CD14-positive monocyte (primary cell): ENCODE results near the gene POU6F2. TPM values are rescaled to one million over a fixed set of nuclear protein-coding genes. Genes with fewer than 3 reads are reported as not detected.

Experiments
- DNase-seq, 3 donors: peaks; one replicate each; pipeline ENCODE4 v3.0.0-alpha.2; 2011 to 2022
- H2AFZ ChIP-seq: 2 replicates; pipeline ENCODE4 v1.6.0; 2012; ENCODE audit warnings: mild to moderate bottlenecking, low read depth, low read length, inconsistent platforms; ENCODE audit not compliant: insufficient read depth, poor library complexity, severe bottlenecking
- H3K27ac ChIP-seq, 2 donors: 1 replicate in 1 of 2; 2 replicates in 1 of 2; pipeline ENCODE4 v1.5.1; 2012 to 2013; ENCODE audit warnings: low read length in 2 of 2, control low read depth in 1 of 2, inconsistent platforms in 1 of 2, low read depth in 1 of 2, mild to moderate bottlenecking in 1 of 2
- H3K27me3 ChIP-seq, 2 donors: one replicate each; pipeline versions ENCODE4 v1.6.0 to v1.6.1; 2011 to 2013; ENCODE audit warnings: low read length in 2 of 2; ENCODE audit not compliant: control insufficient read depth in 2 of 2, insufficient read depth in 2 of 2
- H3K36me3 ChIP-seq, 2 donors: replicated peaks in 1 of 2; 1 replicate in 1 of 2; 2 replicates in 1 of 2; pipeline versions ENCODE4 v1.5.1 to v1.6.1; 2012 to 2013; ENCODE audit warnings: low read length in 2 of 2, control low read depth in 1 of 2, inconsistent platforms in 1 of 2, mild to moderate bottlenecking in 1 of 2; ENCODE audit not compliant: insufficient read depth in 2 of 2, control insufficient read depth in 1 of 2
- H3K4me1 ChIP-seq, 2 donors: 1 replicate in 1 of 2; 2 replicates in 1 of 2; pipeline versions ENCODE4 v1.5.1 to v1.6.1; 2012 to 2013; ENCODE audit warnings: low read length in 2 of 2, control low read depth in 1 of 2, inconsistent platforms in 1 of 2, mild to moderate bottlenecking in 1 of 2, moderate library complexity in 1 of 2; ENCODE audit not compliant: insufficient read depth in 2 of 2, control insufficient read depth in 1 of 2
- H3K4me2 ChIP-seq: replicated peaks from 2 replicates; pipeline ENCODE3; 2012; ENCODE audit warnings: low read length, moderate library complexity, mild to moderate bottlenecking; ENCODE audit not compliant: poor library complexity, severe bottlenecking; ENCODE audit errors: extremely low read depth
- H3K4me3 ChIP-seq, 3 experiments: fragments of 200-600 bp in 1 of 3; sonication (generic) in 1 of 3; replicated peaks in 1 of 3; 1 replicate in 2 of 3; 2 replicates in 1 of 3; pipeline ENCODE4 v1.5.1; 2011 to 2013; ENCODE audit warnings: low read length in 3 of 3, mild to moderate bottlenecking in 3 of 3, control low read depth in 2 of 3, low read depth in 2 of 3, inconsistent platforms in 1 of 3, moderate library complexity in 1 of 3
- H3K79me2 ChIP-seq: 2 replicates; pipeline ENCODE4 v1.6.0; 2012; ENCODE audit warnings: mild to moderate bottlenecking, control low read depth, inconsistent platforms, low read length, moderate library complexity; ENCODE audit not compliant: insufficient read depth
- H3K9ac ChIP-seq: 2 replicates; pipeline ENCODE4 v1.6.0; 2017; ENCODE audit warnings: low read length, mild to moderate bottlenecking; ENCODE audit not compliant: insufficient read depth, poor library complexity, severe bottlenecking
- H3K9me3 ChIP-seq, 2 donors: replicated peaks in 1 of 2; 1 replicate in 1 of 2; 2 replicates in 1 of 2; pipeline versions ENCODE4 v1.5.1 to v1.6.1; 2012 to 2013; ENCODE audit warnings: low read length in 2 of 2, control low read depth in 1 of 2; ENCODE audit not compliant: control insufficient read depth in 1 of 2, insufficient read depth in 1 of 2
- H4K20me1 ChIP-seq: 2 replicates; pipeline ENCODE4 v1.6.0; 2012; ENCODE audit warnings: mild to moderate bottlenecking, low read length, control low read depth, moderate library complexity; ENCODE audit not compliant: insufficient read depth
- H3K27ac Mint-ChIP-seq, 7 donors: one replicate each; pipeline ENCODE4 v1.8.0; 2020; ENCODE audit warnings: mild to moderate bottlenecking in 7 of 7, mixed read lengths in 7 of 7, moderate library complexity in 6 of 7, inconsistent platforms in 2 of 7
- H3K27me3 Mint-ChIP-seq, 3 donors: one replicate each; pipeline ENCODE4 v1.8.0; 2021 to 2022; ENCODE audit warnings: low read depth in 3 of 3, mild to moderate bottlenecking in 3 of 3, mixed read lengths in 3 of 3, moderate library complexity in 3 of 3, inconsistent platforms in 1 of 3
- H3K36me3 Mint-ChIP-seq, 2 donors: one replicate each; pipeline ENCODE4 v1.8.0; 2020; ENCODE audit warnings: mixed read lengths in 2 of 2, inconsistent platforms in 1 of 2, mild to moderate bottlenecking in 1 of 2
- H3K4me1 Mint-ChIP-seq: one replicate; pipeline ENCODE4 v1.8.0; 2020; ENCODE audit warnings: mild to moderate bottlenecking, mixed read lengths
- H3K4me3 Mint-ChIP-seq, 2 donors: one replicate each; pipeline ENCODE4 v1.8.0; 2020; ENCODE audit warnings: mild to moderate bottlenecking in 2 of 2, mixed read lengths in 2 of 2, moderate library complexity in 1 of 2
- H3K9me3 Mint-ChIP-seq, 7 donors: one replicate each; pipeline ENCODE4 v1.8.0; 2020 to 2022; ENCODE audit warnings: mixed read lengths in 7 of 7, mild to moderate bottlenecking in 6 of 7, moderate library complexity in 6 of 7, inconsistent platforms in 2 of 7
- CTCF ChIP-seq: fragments of 200-600 bp; IDR thresholded peaks from one replicate; pipeline ENCODE4 v1.8.0; 2022; ENCODE audit warnings: antibody characterized with exemption, mild to moderate bottlenecking
- WGBS: methylation state at CpG from one replicate; pipeline ENCODE4 v1.1.5; 2013; ENCODE audit warnings: missing lambda C conversion rate; ENCODE audit not compliant: insufficient coverage; 5-methylcytosine and 5-hydroxymethylcytosine counted together
- intact Hi-C, 2 donors: fragments of 100-400 bp; cut with micrococcal nuclease; formaldehyde crosslinking; loops; one replicate each; pipeline versions ENCODE4 v1.15.0 to v1.15.1; 2023
- polyA plus RNA-seq, 3 donors: library from polyadenylated mRNA; depleted of rRNA in 1 of 3; unstranded in 2 of 3; stranded (reverse) in 1 of 3; fragments of 300-500 nt in 2 of 3; fragments of >200 nt in 1 of 3; fragmentation: Illumina TruSeq in 2 of 3; gene quantifications; 1 replicate in 2 of 3; 2 replicates in 1 of 3; pipeline ENCODE4 v1.2.3, GENCODE V29; 2012 to 2021

Gene POU6F2
- polyA plus RNA-seq, 3 donors = not detected

GRCh38 chr7:39098506-39098905 lies 120.8 kb downstream of the POU6F2 start:
- Histone ChIP-seq H3K9ac (no peak overlapping the region), H3K27me3 (no peaks in the 10 kb centered on the region), H3K9me3 (no peaks in the 10 kb centered on the region), H2AFZ (no peak overlapping the region), H4K20me1 (no peaks in the 10 kb centered on the region), H3K79me2 (no peaks in the 10 kb centered on the region), H3K27ac (no peak overlapping the region), H3K36me3 (no peaks in the 10 kb centered on the region), H3K4me3 (no peak overlapping the region), H3K4me2 (no peak overlapping the region), H3K4me1 (no peaks in the 10 kb centered on the region)
- H3K27me3 Mint-ChIP-seq = peaks cover 0 to 2% (median 0%) of the 10 kb centered on the region in 3 donors
- no peak for TF ChIP-seq CTCF
- H3K27ac Mint-ChIP-seq = no peak overlapping the region
- H3K4me3 Mint-ChIP-seq = no peak overlapping the region
- WGBS = 89% methylated on average over 1 of the region's 3 CpGs
- peaks cover 0 to 5% (median 0%) of the 10 kb centered on the region in 7 donors for H3K9me3 Mint-ChIP-seq
- H3K36me3 Mint-ChIP-seq = no peaks in the 10 kb centered on the region
- intact Hi-C loops = no loop called here
- no peak for DNase-seq
- no peaks in the 10 kb centered on the region for H3K4me1 Mint-ChIP-seq

GRCh38 chr7:39099146-39099545 lies 121.4 kb downstream of the POU6F2 start:
- no peak overlapping the region for H3K4me3 ChIP-seq
- no peak overlapping the region for H2AFZ ChIP-seq
- no peak for DNase-seq
- WGBS = 100% methylated on average over 1 of the region's 3 CpGs
- H3K27ac ChIP-seq = no peak overlapping the region
- peaks cover 0 to 2% (median 0%) of the 10 kb centered on the region in 3 donors for H3K27me3 Mint-ChIP-seq
- intact Hi-C loops = no loop called here
- no peaks in the 10 kb centered on the region for H3K36me3 ChIP-seq
- no peaks in the 10 kb centered on the region for H3K27me3 ChIP-seq
- H3K79me2 ChIP-seq = no peaks in the 10 kb centered on the region
- H3K4me1 Mint-ChIP-seq = no peaks in the 10 kb centered on the region
- H3K27ac Mint-ChIP-seq = no peak overlapping the region
- peaks cover 0 to 5% (median 0%) of the 10 kb centered on the region in 7 donors for H3K9me3 Mint-ChIP-seq
- H3K4me1 ChIP-seq = no peaks in the 10 kb centered on the region
- H3K36me3 Mint-ChIP-seq = no peaks in the 10 kb centered on the region
- H4K20me1 ChIP-seq = no peaks in the 10 kb centered on the region
- H3K9me3 ChIP-seq = no peaks in the 10 kb centered on the region
- no peak overlapping the region for H3K4me3 Mint-ChIP-seq
- H3K4me2 ChIP-seq = no peak overlapping the region
- TF ChIP-seq CTCF = no peak
- H3K9ac ChIP-seq = no peak overlapping the region
